Endometrial microvascular endothelial cells (primary cell): ENCODE results near the gene LBHD2. TPM values are rescaled to one million over a fixed set of nuclear protein-coding genes. Genes with fewer than 3 reads are reported as not detected.
"Not testable (repeated sequence)": the region's sequence is repeated elsewhere in the genome, so short reads cannot be mapped to it uniquely, and the experiment has no call there.

Experiments
- in situ Hi-C: cut with HindIII; loops from 2 replicates; pipeline ENCODE4 v1.10.0; 2017; ENCODE audit warnings: low sequenced_read_pairs, low pct_unique_long_range_greater_than_20kb; ENCODE audit errors: inconsistent ontology term
- total RNA-seq: library from RNA; depleted of rRNA; stranded (reverse); fragments of >200 nt; gene quantifications from one replicate; pipeline ENCODE4 v1.2.3, GENCODE V29; 2015; ENCODE audit errors: inconsistent ontology term

LBHD2 gene
- total RNA-seq, result not detected

DNA sequence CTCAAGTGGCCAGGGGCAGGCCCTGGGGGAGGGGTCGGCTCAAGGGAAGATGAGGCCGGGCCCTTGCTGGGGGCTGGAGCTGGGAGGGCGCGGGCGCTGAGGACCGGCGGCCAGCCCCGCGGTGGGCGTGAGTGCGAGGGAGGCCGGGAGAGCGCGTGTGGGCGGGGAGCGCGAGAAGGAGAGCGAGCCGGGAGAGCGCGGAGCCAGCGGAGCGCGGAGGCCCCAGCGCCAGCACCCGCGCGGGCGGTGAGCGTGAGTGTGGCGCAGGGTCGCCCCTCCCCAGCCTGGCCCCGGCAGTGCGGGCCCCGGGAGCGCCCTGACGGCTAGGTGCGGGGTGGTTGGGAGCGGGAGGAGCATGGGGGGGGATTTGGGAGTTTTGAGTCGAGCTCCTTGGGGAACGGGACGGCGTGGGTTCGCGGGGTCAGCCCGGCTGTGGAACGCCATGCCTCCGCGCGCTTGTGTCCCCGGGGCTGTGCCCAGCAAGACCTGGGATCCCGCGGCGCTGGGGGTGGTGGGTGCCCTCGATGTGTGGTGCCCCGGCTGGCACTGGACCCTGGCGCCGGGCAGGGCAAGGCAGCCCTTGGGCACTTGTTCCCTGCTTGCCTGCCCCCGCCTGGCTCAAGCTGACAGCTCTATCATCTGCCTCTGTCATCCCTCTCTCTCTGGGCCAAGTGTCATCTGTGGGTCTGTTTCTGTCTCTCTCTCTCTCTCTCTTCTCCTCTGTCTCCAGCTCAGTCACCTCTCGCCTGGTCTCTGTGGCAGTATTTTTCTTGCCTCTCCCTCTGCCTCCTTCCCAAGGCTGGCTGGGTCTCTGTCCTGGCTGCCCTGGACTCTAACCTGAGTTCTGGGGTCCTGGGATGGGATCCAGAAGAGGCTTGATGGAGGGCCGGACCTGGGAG is at the start of gene LBHD2:
Gene LBHD2 (plus strand): TSS at position 190 of the 899 bp plus-strand sequence. CDS start 1,803 bp downstream, outside the sequence.
- in situ Hi-C loops, result no loop called here

DNA sequence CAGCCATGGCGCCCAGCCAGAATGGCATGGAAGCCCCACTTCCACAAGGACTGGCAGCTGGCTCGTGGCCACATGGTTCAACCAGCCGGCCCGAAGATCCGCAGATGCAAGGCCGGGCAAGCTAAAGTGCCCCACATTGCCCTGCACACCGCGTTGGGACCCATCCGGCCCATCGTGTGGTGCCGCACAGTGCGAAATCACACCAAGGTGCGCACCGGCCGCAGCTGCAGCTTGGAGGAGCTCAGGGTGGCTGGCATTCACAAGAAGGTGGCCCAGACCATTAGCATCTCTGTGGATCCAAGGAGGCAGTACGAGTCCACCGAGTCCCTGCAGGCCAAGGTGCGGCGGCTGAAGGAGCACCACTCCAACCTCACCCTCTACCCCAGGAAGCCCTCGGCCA is 42.5 kb upstream of the LBHD2 start:
- in situ Hi-C loops, result no loop called here

DNA sequence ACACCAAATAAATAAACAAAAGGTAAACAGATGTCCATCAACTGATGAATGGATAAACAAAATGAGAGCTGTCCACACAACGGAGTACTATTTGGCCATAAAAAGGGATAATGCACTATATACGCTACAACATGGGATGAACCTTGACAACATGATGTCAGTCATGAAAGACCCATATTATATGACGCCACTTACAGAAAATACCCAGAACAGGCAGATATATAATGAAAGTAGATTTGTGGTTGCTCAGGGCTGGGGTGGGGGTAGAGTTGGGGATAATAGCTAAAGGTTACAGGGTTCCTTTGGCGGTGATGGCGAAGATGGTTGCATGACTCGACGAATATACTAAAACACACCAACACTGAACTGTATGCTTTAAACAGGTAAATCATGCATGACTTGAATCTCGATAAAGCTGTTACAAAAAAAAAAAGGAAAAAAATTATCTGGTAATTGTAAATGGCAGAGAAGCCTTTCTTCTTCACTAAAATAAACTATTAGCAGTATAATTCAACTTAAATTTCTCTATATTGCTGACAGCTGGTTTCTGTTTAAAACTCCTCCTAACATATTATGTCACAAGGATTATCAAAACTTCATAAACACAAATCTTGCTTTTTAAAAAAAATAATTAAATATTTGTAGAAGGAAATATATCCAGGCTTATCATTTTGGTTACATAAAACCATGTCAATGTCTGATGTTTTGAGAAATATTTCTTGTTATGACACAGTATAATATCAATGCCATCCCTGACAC is 40.6 kb upstream of the LBHD2 start:
- in situ Hi-C loops, result no loop called here

GRCh38 chr14:103045371-103045869 is 38.6 kb upstream of the LBHD2 start:
- in situ Hi-C loops, result no loop called here

GRCh38 chr14:103047453-103047852 is 36.6 kb upstream of the LBHD2 start:
- in situ Hi-C loops, result not testable (repeated sequence)

- in situ Hi-C loops, result no loop called here
These were observed 33.1 kb upstream of the LBHD2 start for GRCh38 chr14:103050935-103051334.

DNA sequence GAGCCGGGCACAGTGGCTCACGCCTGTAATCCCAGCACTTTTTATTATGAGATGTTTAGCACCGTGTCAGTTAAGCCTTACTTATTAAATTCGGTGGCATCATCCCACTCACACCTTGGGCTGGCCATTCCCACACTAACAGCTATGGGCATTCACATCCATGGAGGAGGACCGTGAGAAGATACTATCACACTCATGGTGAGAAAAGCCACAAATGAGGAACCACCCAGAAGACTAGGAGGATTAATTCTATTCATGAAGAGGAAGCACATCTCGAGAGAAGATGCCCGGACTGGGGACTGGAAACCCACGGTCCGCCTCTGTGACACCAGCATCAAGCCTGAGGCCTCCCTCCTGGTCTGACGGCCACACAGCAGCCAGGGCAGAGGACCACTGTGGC is 31.6 kb upstream of the LBHD2 start:
- in situ Hi-C loops, result no loop called here

GRCh38 chr14:103055695-103056094 is 28.3 kb upstream of the LBHD2 start:
- in situ Hi-C loops, result no loop called here

DNA sequence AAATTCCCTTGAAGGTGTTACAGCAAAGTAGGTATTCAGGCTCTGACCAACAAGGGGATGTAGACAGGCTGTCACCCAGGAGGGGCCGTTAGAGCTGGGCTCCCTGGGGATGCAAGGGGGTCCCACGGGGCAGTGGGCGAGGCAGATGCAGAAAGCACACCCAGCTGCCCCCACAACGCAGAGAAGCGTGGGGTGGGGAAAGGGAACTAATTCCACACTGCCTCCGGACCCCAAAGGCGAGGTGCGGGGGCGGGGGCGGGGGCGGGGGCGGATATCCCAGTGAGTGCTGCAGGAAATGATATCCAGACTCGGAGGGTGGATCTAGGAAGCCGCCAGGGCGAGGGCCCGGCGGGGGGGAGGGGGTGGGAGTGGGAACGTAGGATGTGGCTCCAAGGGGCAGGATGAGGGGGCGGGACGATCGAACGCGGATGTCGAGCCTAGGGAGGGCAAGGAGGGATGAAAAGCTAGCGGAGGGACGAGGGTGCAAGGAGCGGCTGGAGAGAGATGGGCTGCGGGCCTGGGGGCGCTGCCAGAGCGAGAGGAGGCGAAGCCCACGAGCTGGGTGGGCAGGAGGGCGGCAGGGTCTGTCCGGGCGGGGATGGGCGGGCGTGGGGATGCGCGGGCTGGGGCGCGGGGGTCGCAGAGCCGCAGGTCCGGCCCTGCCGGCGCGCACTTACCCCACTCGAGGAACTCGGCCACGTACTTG is 27.5 kb upstream of the LBHD2 start:
- in situ Hi-C loops, result no loop called here

DNA sequence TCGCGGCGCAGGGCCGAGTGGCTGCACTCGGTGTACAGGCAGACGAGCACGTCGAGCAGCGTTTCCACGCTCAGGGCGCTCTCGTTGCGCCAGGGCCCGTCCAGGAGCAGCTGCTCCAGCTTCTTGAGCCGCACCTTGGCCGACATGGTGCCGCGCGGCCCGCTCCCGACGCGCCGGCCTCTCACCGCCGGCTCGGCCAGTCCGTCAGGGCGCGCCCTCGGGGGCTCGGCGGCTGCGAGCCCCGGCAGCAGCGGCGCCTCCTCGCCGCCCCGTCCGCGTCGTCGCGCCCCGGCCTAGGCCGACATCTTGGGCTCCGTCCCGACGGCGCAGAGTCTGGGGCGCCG is 27.0 kb upstream of the LBHD2 start:
- in situ Hi-C loops, result no loop called here

- in situ Hi-C loops, result no loop called here
These were observed 26.4 kb upstream of the LBHD2 start, which contains the start of gene CDC42BPB for GRCh38 chr14:103057372-103058163. Gene CDC42BPB, minus strand, starts transcription at chr14:103057549. Its CDS starts 376 bp downstream, at chr14:103057173.

DNA sequence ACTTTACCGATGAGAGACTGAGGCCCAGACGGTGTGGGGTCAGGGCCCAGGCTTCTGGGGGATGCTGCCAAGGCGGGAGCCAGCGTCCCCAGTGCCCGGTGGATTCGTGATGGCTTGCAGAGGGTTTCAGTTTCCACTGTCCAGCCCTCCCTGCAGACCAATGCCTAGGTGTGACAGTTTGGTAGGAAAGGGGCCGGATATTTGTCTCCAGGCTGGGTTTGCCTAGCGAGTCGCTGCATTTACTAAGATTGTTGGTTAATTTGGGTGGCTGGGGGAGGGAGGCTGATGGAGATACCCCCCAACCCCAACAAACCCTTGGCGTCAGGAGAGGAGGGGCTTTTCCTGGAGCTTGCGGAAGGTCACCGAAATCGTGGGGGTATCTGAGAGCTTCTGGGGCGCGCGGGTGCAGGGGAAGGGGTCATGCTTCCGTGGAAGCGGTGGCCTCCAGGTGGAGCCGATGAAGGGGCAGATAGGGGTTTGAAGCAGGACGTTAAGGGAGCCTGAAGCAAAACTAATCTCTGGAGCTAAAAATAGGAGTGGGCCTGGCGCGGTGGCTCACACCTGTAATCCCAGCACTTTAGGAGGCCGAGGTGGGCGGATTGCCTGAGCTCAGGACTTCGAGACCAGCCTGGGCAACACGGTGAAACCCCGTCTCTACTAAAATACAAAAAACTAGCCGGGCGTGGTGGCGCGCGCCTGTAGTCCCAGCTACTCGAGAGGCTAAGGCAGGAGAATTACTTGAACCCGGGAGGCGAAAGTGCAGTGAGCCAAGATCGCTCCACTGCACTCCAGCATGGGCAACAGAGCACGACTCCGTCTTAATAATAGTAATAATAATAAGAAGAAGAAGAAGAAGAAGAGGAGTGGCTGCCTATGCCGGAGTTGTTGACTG is 25.6 kb upstream of the LBHD2 start:
- in situ Hi-C loops, result no loop called here

- in situ Hi-C loops, result no loop called here
These were observed 24.5 kb upstream of the LBHD2 start for GRCh38 chr14:103059556-103059955.

- in situ Hi-C loops, result no loop called here
These were observed 22.5 kb upstream of the LBHD2 start for GRCh38 chr14:103061482-103061976.

DNA sequence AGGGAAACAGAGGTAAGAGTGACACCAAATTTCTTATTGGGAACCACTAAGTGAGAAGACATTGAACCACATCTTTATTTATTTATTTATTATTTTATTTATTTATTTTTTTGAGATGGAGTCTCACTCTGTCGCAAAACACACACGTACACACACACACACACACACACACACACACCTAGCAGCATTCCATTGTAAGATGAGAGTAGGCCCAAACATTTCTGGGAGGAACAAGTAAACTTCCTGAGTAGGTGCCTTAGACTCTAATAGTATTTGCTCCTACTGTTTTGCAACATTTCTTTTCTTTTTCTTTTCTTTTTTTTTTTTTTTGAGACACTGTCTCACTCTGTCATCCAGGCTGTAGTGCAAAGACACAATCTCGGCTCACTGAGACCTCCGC is 19.6 kb upstream of the LBHD2 start:
- in situ Hi-C loops, result no loop called here

DNA sequence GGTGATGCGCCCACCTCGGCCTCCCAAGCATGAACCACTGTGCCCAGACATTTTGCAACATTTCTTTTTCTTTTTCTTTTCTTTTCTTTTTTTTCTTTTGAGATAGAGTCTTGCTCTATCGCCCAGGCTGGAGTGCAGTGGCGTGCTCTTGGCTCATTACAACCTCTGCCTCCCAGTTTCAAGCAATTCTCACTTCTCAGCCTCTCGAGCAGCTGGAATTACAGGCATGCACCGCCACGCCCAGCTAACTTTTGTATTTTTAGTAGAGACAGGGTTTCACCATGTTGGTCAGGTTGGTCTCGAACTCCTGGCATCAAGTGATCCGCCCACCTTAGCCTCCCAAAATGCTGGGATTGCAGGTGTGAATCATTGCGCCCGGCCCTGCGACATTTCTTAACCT is 19.0 kb upstream of the LBHD2 start:
- in situ Hi-C loops, result no loop called here

DNA sequence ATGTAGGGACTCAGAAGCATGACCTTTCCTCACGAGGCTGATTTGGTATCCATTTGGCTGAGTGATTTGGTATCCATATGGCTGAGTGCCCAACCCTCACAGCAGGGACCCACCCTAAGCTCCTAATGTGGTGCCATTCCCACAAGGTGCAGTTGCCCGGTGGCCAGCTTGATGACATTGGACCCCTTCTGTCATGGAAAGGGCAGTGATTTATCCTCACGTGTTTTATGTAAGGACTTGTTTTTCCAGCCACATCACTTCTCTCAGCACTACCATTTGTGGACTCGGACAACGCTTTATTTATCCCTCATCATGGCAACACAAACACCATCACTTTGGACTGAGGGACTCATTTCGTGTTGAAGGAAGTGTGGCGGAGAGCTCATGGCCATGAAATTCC is 18.1 kb upstream of the LBHD2 start:
- in situ Hi-C loops, result no loop called here
